SK-N-MC (cell line): Measurements from ENCODE around the gene MMEL1.

ENCODE experiments used
- EZH2 ChIP-seq: fragments of 200-600 bp; sonication (generic); IDR thresholded peaks from one replicate; pipeline ENCODE4 v1.6.1; 2017; ENCODE audit warnings: antibody characterized with exemption
- FOXP2 ChIP-seq: optimal IDR thresholded peaks from 2 replicates; pipeline ENCODE3; 2011; ENCODE audit warnings: mild to moderate bottlenecking, moderate library complexity; ENCODE audit not compliant: insufficient read depth; ENCODE audit errors: extremely low read length, control extremely low read depth
- POLR2AphosphoS5 ChIP-seq: IDR thresholded peaks from 2 replicates; pipeline ENCODE4 v1.6.1; 2012; ENCODE audit warnings: mild to moderate bottlenecking, low read depth, low read length, borderline replicate concordance

DNA sequence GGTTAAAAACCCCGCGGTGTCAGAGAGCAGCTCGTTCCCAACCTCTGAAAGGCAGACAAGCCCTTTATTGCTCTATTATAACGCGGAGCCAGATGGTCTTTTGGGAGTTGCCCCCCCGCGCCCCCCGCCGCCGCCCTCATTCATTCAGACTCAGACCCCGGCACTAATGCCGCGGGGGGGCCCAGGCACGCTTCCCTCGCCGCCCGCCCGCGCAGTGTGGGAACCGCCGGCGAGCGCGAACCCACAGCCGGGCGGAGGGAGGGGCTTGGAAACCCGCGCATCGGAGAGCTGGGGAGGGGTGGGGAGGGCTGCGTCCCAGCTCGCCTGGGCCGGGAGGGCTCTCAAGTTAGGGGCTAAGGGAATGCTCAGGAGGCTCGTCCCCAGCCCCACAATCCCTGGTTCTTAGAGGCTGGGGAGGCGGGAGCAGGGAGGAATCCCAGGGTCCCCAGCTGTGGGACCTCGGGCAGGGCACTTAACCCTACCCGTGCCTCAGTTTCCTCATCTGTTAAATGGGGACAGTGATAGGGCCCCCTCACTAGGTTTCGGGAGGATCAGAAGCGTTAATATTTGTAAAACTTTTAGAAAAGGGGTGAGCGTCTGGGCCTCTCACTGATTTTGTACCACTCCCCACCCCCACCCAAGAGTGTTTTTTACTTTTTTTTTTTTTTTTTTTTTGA, 91.9 kb downstream of the MMEL1 start:
- TF ChIP-seq POLR2AphosphoS5 = no peak
- TF ChIP-seq EZH2 = no peak
- TF ChIP-seq FOXP2 = no peak
